ENCODE data around the gene CSNK1G1. TPM values are rescaled to one million over a fixed set of nuclear protein-coding genes. Genes with fewer than 3 reads are reported as not detected.

CSNK1G1 gene
- polyA plus RNA-seq, 1 donor from 2014 or later, result 18.9 TPM

- H3K27ac ChIP-seq (ENCODE audit: low read length), result peak overlapping the region; percentile 76
- H3K4me3 ChIP-seq (ENCODE audit: low read length), result peak overlapping the region; percentile 87
- no peaks in the 10 kb centered on the region for H4K20me1 ChIP-seq (ENCODE audit: insufficient read depth)
- H3K36me3 ChIP-seq (ENCODE audit: insufficient read depth, low read length), result no peaks in the 10 kb centered on the region
- H3K9ac ChIP-seq (ENCODE audit: low read length), result peak overlapping the region; percentile 63
- H3K27me3 ChIP-seq (ENCODE audit: insufficient read depth, low read depth, low read length), result no peaks in the 10 kb centered on the region
- H3K9me2 ChIP-seq (ENCODE audit: insufficient read depth, low read length), result no peaks in the 10 kb centered on the region
- no peak for TF ChIP-seq TAF1 (IDR thresholded peaks at IDR 0.05; ENCODE audit: low read depth)
- TF ChIP-seq EP300 (conservative IDR thresholded peaks at IDR 0.05; ENCODE audit: poor library complexity, severe bottlenecking), result no peak
- TF ChIP-seq SMC3 (conservative IDR thresholded peaks at IDR 0.05; ENCODE audit: poor library complexity), result no peak
- no peak for TF ChIP-seq EZH2 (IDR thresholded peaks at IDR 0.05; ENCODE audit: borderline replicate concordance, insufficient read depth, low read length, poor library complexity, severe bottlenecking)
- no peak for TF ChIP-seq POLR2AphosphoS5 (IDR thresholded peaks at IDR 0.05)
- no peaks in the 10 kb centered on the region for H3K9me3 ChIP-seq (ENCODE audit: low read length)
- H2AFZ ChIP-seq (ENCODE audit: low read depth, low read length), result peak overlapping the region; percentile 78
- no peaks in the 10 kb centered on the region for H3F3A ChIP-seq (ENCODE audit: insufficient read depth, low read length, poor library complexity, severe bottlenecking)
- peak overlapping the region; percentile 49 for H3K4me2 ChIP-seq (ENCODE audit: low read length)
- peaks cover 21% of the 10 kb centered on the region for H3K79me2 ChIP-seq (replicated peaks; ENCODE audit: insufficient read depth, low read length)
These were observed 702 bp upstream of the CSNK1G1 start for GRCh38 chr15:64356710-64357040.

GRCh38 chr15:64355348-64355943 is 527 bp downstream of the CSNK1G1 start:
- H2AFZ ChIP-seq (ENCODE audit: low read depth, low read length), result peak overlapping the region; percentile 52
- no peaks in the 10 kb centered on the region for H3K9me2 ChIP-seq (ENCODE audit: insufficient read depth, low read length)
- no peaks in the 10 kb centered on the region for H3F3A ChIP-seq (ENCODE audit: insufficient read depth, low read length, poor library complexity, severe bottlenecking)
- no peaks in the 10 kb centered on the region for H3K36me3 ChIP-seq (ENCODE audit: insufficient read depth, low read length)
- no peaks in the 10 kb centered on the region for H4K20me1 ChIP-seq (ENCODE audit: insufficient read depth)
- peak overlapping the region; percentile 83 for H3K27ac ChIP-seq (ENCODE audit: low read length)
- peak overlapping the region; percentile 85 for H3K4me2 ChIP-seq (ENCODE audit: low read length)
- H3K9ac ChIP-seq (ENCODE audit: low read length), result peak overlapping the region; percentile 85
- H3K9me3 ChIP-seq (ENCODE audit: low read length), result no peaks in the 10 kb centered on the region
- H3K79me2 ChIP-seq (replicated peaks; ENCODE audit: insufficient read depth, low read length), result peaks cover 27% of the 10 kb centered on the region
- TF ChIP-seq POLR2AphosphoS5 (IDR thresholded peaks at IDR 0.05), result no peak
- peak; percentile 15 for TF ChIP-seq CTCF (IDR thresholded peaks at IDR 0.05; ENCODE audit: poor library complexity, severe bottlenecking)
- no peak for TF ChIP-seq MXI1 (conservative IDR thresholded peaks at IDR 0.05; ENCODE audit: poor library complexity, severe bottlenecking)
- no peak for TF ChIP-seq SMC3 (conservative IDR thresholded peaks at IDR 0.05; ENCODE audit: poor library complexity)
- no peak for TF ChIP-seq RAD21 (conservative IDR thresholded peaks at IDR 0.05)
- TF ChIP-seq TAF1 (IDR thresholded peaks at IDR 0.05; ENCODE audit: low read depth), result no peak
- no peak for TF ChIP-seq REST (IDR thresholded peaks at IDR 0.05; ENCODE audit: borderline replicate concordance)
- H3K4me3 ChIP-seq (ENCODE audit: low read length), result peak overlapping the region; percentile 87
- H3K27me3 ChIP-seq (ENCODE audit: insufficient read depth, low read depth, low read length), result no peaks in the 10 kb centered on the region
